T47D (cell line): ENCODE measurements around the gene FAM20C.
A peak's percentile ranks its signal among the peaks of the same experiment; 100 is the strongest.

Experiments used
- DNase-seq, 2 experiments: peaks; one replicate each; pipeline versions ENCODE4 v3.0.0 to v3.0.0-alpha.2; 2011 to 2012; ENCODE audit warnings: low read depth in 1 of 2, low spot score in 1 of 2
- JUND ChIP-seq: IDR thresholded peaks from 2 replicates; pipeline ENCODE4 v1.6.1; 2012; ENCODE audit warnings: low read depth
- in situ Hi-C: cut with HindIII; loops from 2 replicates; pipeline ENCODE4 v1.10.0; 2016; ENCODE audit warnings: low sequenced_read_pairs, low pct_unique_long_range_greater_than_20kb

FAM20C gene

GRCh38 chr7:264541-265191, 72.3 kb downstream of the FAM20C start:
- in situ Hi-C loops, result no loop called here
- no peak for TF ChIP-seq JUND
- peak; percentile 81 to 84 for DNase-seq

- DNase-seq, result no peak
- in situ Hi-C loops, result no loop called here
- no peak for TF ChIP-seq JUND
These were observed 73.0 kb downstream of the FAM20C start for GRCh38 chr7:265192-265997.

GRCh38 chr7:265998-266850, 73.9 kb downstream of the FAM20C start:
- in situ Hi-C loops, result no loop called here
- no peak for TF ChIP-seq JUND
- DNase-seq, result no peak

- peak; percentile 83 to 89 for DNase-seq
- no peak for TF ChIP-seq JUND
- in situ Hi-C loops, result no loop called here
These were observed 74.8 kb downstream of the FAM20C start for GRCh38 chr7:266851-267840.

GRCh38 chr7:268991-269390, 76.6 kb downstream of the FAM20C start:
- no peak for TF ChIP-seq JUND
- DNase-seq, result no peak
- in situ Hi-C loops, result no loop called here

- DNase-seq, result no peak
- no peak for TF ChIP-seq JUND
- in situ Hi-C loops, result no loop called here
These were observed 77.3 kb downstream of the FAM20C start for GRCh38 chr7:269721-270120.

GRCh38 chr7:270351-270983, 78.1 kb downstream of the FAM20C start:
- TF ChIP-seq JUND, result no peak
- DNase-seq, result no peak
- in situ Hi-C loops, result no loop called here

- in situ Hi-C loops, result no loop called here
- no peak for TF ChIP-seq JUND
- DNase-seq, result no peak
These were observed 79.1 kb downstream of the FAM20C start for GRCh38 chr7:271266-272107.

- in situ Hi-C loops, result no loop called here
- TF ChIP-seq JUND, result no peak
- no peak for DNase-seq
These were observed 79.8 kb downstream of the FAM20C start for GRCh38 chr7:272108-272615.

GRCh38 chr7:272631-273030, 80.3 kb downstream of the FAM20C start:
- TF ChIP-seq JUND, result no peak
- no peak for DNase-seq
- in situ Hi-C loops, result no loop called here
